Prostate gland (tissue), 2 donors: Measurements from ENCODE around the gene SCD. TPM values are rescaled to one million over a fixed set of nuclear protein-coding genes. Genes with fewer than 3 reads are reported as not detected.

Experiments
- DNase-seq: peaks from one replicate; pipeline ENCODE4 v3.0.0-alpha.2; 2019; ENCODE audit warnings: low spot score
- H3K27ac ChIP-seq, 2 donors: fragments of 200-600 bp; sonication (generic); 2 replicates each; pipeline ENCODE4 v1.5.1; 2017 to 2019
- H3K27me3 ChIP-seq: fragments of 200-600 bp; sonication (generic); replicated peaks from 2 replicates; pipeline ENCODE4 v1.5.1; 2019; ENCODE audit not compliant: insufficient read depth
- H3K36me3 ChIP-seq, 2 donors: fragments of 200-600 bp; sonication (generic); 1 replicate in 1 of 2; 2 replicates in 1 of 2; pipeline versions ENCODE4 v1.5.1 to v1.8.1; 2017 to 2019
- H3K4me1 ChIP-seq: fragments of 200-600 bp; sonication (generic); replicated peaks from 2 replicates; pipeline ENCODE4 v1.5.1; 2019
- H3K4me3 ChIP-seq, 2 donors: fragments of 200-600 bp; sonication (generic); 2 replicates each; pipeline ENCODE4 v1.5.1; 2017 to 2019
- H3K9me3 ChIP-seq: fragments of 200-600 bp; sonication (generic); 2 replicates; pipeline ENCODE4 v1.5.1; 2017
- CTCF ChIP-seq, 4 experiments: fragments of 200-600 bp in 2 of 4; fragments of 450-650 bp in 2 of 4; sonication (generic) in 2 of 4; IDR thresholded peaks; 1 replicate in 3 of 4; 2 replicates in 1 of 4; pipeline ENCODE4 v1.5.1; 2016 to 2019; ENCODE audit warnings: antibody characterized with exemption in 4 of 4, mild to moderate bottlenecking in 2 of 4, moderate library complexity in 2 of 4
- POLR2A ChIP-seq: fragments of 450-650 bp; IDR thresholded peaks from one replicate; pipeline ENCODE4 v1.6.1; 2016; ENCODE audit warnings: antibody characterized with exemption, mild to moderate bottlenecking
- POLR2AphosphoS5 ChIP-seq: sonication (generic); formaldehyde crosslinking; IDR thresholded peaks from one replicate; pipeline ENCODE4 v1.6.1; 2017; ENCODE audit warnings: antibody characterized with exemption
- WGBS: methylation state at CpG from one replicate; pipeline ENCODE4 v1.1.5; 2018; 5-methylcytosine and 5-hydroxymethylcytosine counted together
- intact Hi-C: fragments of 100-400 bp; cut with DNase I; formaldehyde crosslinking; loops from one replicate; pipeline ENCODE4 v1.14.2; 2022
- total RNA-seq, 2 donors: library from RNA; depleted of rRNA; stranded (reverse); fragments of >200 nt; gene quantifications; one replicate each; pipeline ENCODE4 v1.1.0, GENCODE V29; 2016

The SCD gene
- total RNA-seq, 2 donors from 2014 or later, result 95.5 to 179 TPM

- H3K9me3 ChIP-seq, result no peaks in the 10 kb centered on the region
- peaks cover 4% of the 10 kb centered on the region for H3K4me1 ChIP-seq
- H3K36me3 ChIP-seq, result no peaks in the 10 kb centered on the region
- H3K27me3 ChIP-seq, result no peaks in the 10 kb centered on the region
- DNase-seq, result no peak
- intact Hi-C loops, result no loop called here
- TF ChIP-seq POLR2AphosphoS5, result no peak
- TF ChIP-seq POLR2A, result no peak
- TF ChIP-seq CTCF (IDR thresholded peaks at IDR 0.05), result no peak
- H3K4me3 ChIP-seq, result no peak overlapping the region
- no peak overlapping the region for H3K27ac ChIP-seq
- WGBS, result 92% methylated on average over 6 of the region's 6 CpGs
Measured at GRCh38 chr10:100353770-100354485, 6.9 kb downstream of the SCD start.

GRCh38 chr10:100355086-100355485 is 8.1 kb downstream of the SCD start:
- TF ChIP-seq POLR2A (no peak), CTCF (IDR thresholded peaks at IDR 0.05) (no peak), POLR2AphosphoS5 (no peak)
- H3K9me3 ChIP-seq, result no peaks in the 10 kb centered on the region
- no peaks in the 10 kb centered on the region for H3K36me3 ChIP-seq
- no peaks in the 10 kb centered on the region for H3K27me3 ChIP-seq
- H3K4me3 ChIP-seq, result no peak overlapping the region
- peaks cover 4% of the 10 kb centered on the region for H3K4me1 ChIP-seq
- no peak overlapping the region for H3K27ac ChIP-seq
- DNase-seq, result no peak
- WGBS, result 90% methylated on average over 4 of the region's 4 CpGs
- intact Hi-C loops, result no loop called here

- 91% methylated on average over 14 of the region's 14 CpGs for WGBS
- Histone ChIP-seq H3K9me3 (no peaks in the 10 kb centered on the region), H3K27ac (no peak overlapping the region), H3K4me1 (peaks cover 4% of the 10 kb centered on the region), H3K36me3 (no peaks in the 10 kb centered on the region), H3K4me3 (no peak overlapping the region), H3K27me3 (no peaks in the 10 kb centered on the region)
- TF ChIP-seq POLR2A (no peak), CTCF (IDR thresholded peaks at IDR 0.05) (no peak), POLR2AphosphoS5 (no peak)
- intact Hi-C loops, result no loop called here
- no peak for DNase-seq
Measured at GRCh38 chr10:100356067-100357017, 9.3 kb downstream of the SCD start.

GRCh38 chr10:100357059-100357858 is 10.2 kb downstream of the SCD start:
- DNase-seq, result no peak
- intact Hi-C loops, result no loop called here
- Histone ChIP-seq H3K4me3 (no peak overlapping the region), H3K27ac (peak overlapping the region in 1 of 2 donors; percentile 42), H3K4me1 (peaks cover 4% of the 10 kb centered on the region), H3K9me3 (no peaks in the 10 kb centered on the region), H3K36me3 (no peaks in the 10 kb centered on the region), H3K27me3 (no peaks in the 10 kb centered on the region)
- TF ChIP-seq POLR2AphosphoS5 (no peak), CTCF (IDR thresholded peaks at IDR 0.05) (no peak), POLR2A (no peak)
- 73% methylated on average over 4 of the region's 4 CpGs for WGBS
